ENCODE measurements around the gene CACNG3. TPM values are rescaled to one million over a fixed set of nuclear protein-coding genes. Genes with fewer than 3 reads are reported as not detected.

Gene CACNG3
- total and polyA plus RNA-seq, 2 of the 4 experiments (the other 2 are of a cell fraction) = not detected

GRCh38 chr16:24353622-24354021 is 97.5 kb downstream of the CACNG3 start:
- Histone ChIP-seq H3K36me3 (ENCODE audit: control insufficient read depth, insufficient read depth, low read length) (no peaks in the 10 kb centered on the region), H3K18ac (ENCODE audit: low read depth, low read length) (no peak overlapping the region), H2AK9ac (replicated peaks; ENCODE audit: low read depth, low read length, poor library complexity) (no peak overlapping the region), H3K9me1 (ENCODE audit: insufficient read depth, low read length) (no peaks in the 10 kb centered on the region), H3K27ac (ENCODE audit: insufficient read depth, low read length) (no peak overlapping the region), H4K91ac (ENCODE audit: insufficient read depth, low read depth, low read length) (no peak overlapping the region), H3K9ac (ENCODE audit: low read depth, low read length) (no peak overlapping the region), H3K23ac (ENCODE audit: low read depth, low read length) (no peak overlapping the region), H2AFZ (replicated peaks; ENCODE audit: low read length, poor library complexity) (no peak overlapping the region), H4K8ac (ENCODE audit: low read depth in 2 of 2, low read length in 2 of 2) (no peak overlapping the region), H2BK20ac (ENCODE audit: low read depth, low read length) (no peak overlapping the region), H4K20me1 (ENCODE audit: insufficient read depth, low read length) (no peaks in the 10 kb centered on the region), H3K27me3 (ENCODE audit: control insufficient read depth, insufficient read depth, low read length) (no peaks in the 10 kb centered on the region), H3K4ac (ENCODE audit: low read depth, low read length) (no peak overlapping the region), H3K14ac (replicated peaks; ENCODE audit: low read depth, low read length) (no peak overlapping the region), H2BK5ac (ENCODE audit: low read depth, low read length, poor library complexity, severe bottlenecking) (no peak overlapping the region), H2BK120ac (ENCODE audit: low read depth, low read length) (no peak overlapping the region), H4K5ac (ENCODE audit: low read depth, low read length) (no peak overlapping the region), H3K4me2 (ENCODE audit: low read depth, low read length) (no peak overlapping the region), H3K9me3 (ENCODE audit: control insufficient read depth, insufficient read depth, low read length) (no peaks in the 10 kb centered on the region), H3K79me1 (ENCODE audit: low read depth in 1 of 2, low read length in 2 of 2) (no peaks in the 10 kb centered on the region), H3K4me1 (ENCODE audit: control insufficient read depth, insufficient read depth, low read length) (no peaks in the 10 kb centered on the region), H2BK15ac (ENCODE audit: low read depth, low read length) (no peak overlapping the region), H3K4me3 (ENCODE audit: insufficient read depth, low read depth, low read length) (no peak overlapping the region), H2AK5ac (ENCODE audit: low read depth, low read length) (no peak overlapping the region), H3K56ac (ENCODE audit: extremely low read depth, insufficient read depth, low read length) (no peak overlapping the region)
- in situ Hi-C loops (cut with MboI; ENCODE audit: low sequenced_read_pairs) (no loop called here), intact Hi-C loops (cut with micrococcal nuclease) (no loop called here), dilution Hi-C loops (cut with HindIII; ENCODE audit: low sequenced_read_pairs, unreplicated experiment) (no loop called here)
- WGBS, 2 experiments (ENCODE audit: extremely low coverage in 2 of 2, insufficient read length in 1 of 2) = no CpG with 5 or more reads among the region's 5 CpGs
- ChIA-PET POLR2A (ENCODE audit: unreplicated experiment) (no interaction called here), CTCF (no interaction called here)
- ATAC-seq (ENCODE audit: low read depth) (no peak), DNase-seq (no peak)
- no TSS peak for BruUV-seq (replicated peaks)
- no peak for TF ChIP-seq CEBPB (IDR thresholded peaks at IDR 0.05; ENCODE audit: low read depth, low read length)
- no peak for TF ChIP-seq MAFK (IDR thresholded peaks at IDR 0.05; ENCODE audit: low read depth, low read length)
